GM21576 (cell line): Measurements from ENCODE around the gene STK32C.

ENCODE experiments used
- ATAC-seq: cut with Tn5 transposase; IDR thresholded peaks from one replicate; pipeline ENCODE4 v1.9.1; 2021; ENCODE audit warnings: mild to moderate bottlenecking, moderate library complexity; ENCODE audit not compliant: unreplicated experiment

STK32C gene

DNA sequence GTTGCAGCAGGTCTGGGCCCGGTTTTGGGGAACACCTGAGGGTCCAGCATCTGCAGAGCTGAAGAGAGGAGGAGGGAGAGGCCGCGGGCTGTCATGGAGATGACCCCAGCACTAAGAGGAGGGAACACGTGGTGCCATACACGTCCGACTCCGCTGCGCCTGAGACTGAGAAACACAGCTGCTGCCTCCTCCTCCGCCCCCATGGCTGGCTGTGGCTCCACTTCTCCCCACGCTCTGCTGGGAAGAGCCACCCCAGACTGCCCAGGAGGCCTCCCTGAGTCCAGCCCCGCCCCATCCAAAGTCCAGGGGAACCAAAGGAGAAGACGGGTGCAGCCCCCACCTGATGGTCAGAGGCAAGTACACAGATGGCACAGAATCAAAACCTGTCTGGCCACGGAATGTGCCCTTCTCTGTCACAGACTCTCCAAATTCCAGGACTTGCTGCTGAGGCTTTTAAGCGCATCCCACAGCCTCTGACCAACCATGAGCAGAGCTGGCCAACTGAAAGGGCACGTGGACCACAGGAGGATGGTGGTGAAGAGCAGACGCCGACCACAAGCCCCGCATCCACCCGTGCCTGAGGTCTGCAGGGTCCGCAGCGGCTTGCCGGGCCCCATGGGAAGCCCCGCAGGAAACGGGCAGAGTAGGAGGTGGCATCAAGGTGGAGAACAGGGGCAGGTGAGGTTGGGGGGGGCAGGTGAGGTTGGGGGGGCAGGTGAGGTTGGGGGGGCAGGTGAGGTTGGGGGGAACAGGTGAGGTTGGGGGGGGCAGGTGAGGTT, 24.0 kb downstream of the STK32C start:
- no peak for ATAC-seq

DNA sequence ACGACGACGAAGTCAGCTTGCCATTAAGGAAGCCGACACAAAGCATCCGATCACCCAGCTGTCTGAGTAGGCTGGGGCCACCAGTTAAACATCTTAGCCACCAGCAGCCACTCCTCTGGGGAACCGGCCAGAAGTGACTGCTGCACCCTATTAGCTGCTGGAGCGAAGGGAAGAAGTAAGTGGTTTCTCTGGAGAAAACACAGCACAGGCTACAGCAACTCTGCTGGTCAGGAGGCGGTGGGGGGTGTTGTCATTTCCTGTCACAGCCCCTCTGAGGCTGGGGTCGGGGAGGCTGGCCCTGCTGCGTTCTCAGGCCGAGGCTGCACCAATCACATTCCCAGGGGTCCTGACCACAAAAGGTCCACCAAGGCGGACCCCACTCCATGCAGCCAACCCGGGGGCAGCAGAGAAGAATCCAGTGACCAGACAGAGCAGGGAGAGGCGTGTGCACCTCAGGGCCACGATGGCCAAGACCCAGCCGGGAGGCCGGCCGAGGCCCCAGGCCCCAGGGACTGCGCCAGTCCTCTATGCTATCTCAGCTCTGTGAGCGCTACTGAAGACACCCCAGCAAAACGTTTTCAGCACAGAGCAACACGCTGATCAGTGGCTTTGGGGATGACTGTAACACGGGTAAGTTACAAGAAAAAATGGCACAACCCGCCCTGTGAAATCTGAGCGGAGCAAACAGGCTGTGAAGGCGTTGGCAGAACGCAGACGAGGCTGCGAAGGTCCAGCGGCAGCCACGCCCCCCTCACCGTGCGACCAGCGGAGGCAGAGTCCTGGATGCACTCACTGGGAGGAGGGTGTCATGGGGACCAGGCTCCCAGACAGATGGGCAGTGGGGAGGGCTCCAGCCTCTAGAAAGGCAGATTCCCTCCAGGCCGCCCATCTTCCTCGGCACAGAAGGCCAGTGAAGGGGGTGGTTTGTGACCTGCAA, 24.8 kb downstream of the STK32C start:
- ATAC-seq = no peak

DNA sequence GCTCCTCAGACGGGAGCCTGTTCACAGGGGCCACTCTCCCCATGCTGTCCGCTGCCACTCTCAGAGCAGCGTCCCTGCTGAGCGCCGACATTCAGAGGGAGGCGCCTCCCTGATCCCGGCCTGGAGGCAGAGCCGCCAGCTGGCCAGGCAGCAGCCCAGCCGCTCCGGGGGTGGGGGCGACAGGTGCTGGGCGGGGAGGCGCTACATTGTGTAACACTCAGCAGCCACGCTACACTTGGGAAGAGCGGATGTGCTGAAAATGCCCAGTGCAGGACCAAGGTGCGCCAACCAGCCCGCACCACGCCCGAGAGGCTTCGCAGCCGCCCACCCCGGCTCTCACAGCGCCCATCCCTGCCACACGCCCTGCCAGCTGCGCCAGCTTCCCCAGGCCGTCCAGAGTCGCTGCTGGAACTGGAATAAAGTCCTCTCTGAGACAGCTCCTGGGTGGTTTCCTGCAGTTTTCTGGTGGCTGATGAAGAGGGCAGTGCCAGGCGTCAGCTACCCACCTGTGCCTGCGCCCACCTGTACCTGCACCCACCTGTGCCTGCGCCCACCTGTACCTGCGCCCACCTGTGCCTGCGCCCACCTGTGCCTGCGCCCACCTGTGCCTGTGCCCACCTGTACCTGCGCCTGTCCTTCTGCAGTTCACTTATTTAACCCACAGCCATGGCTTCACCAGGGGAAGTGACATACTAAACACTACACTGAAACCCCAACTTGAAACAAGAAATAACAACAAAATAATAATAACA, 25.7 kb downstream of the STK32C start:
- no peak for ATAC-seq

GRCh38 chr10:132280646-132281074, 27.1 kb downstream of the STK32C start:
- ATAC-seq = no peak

DNA sequence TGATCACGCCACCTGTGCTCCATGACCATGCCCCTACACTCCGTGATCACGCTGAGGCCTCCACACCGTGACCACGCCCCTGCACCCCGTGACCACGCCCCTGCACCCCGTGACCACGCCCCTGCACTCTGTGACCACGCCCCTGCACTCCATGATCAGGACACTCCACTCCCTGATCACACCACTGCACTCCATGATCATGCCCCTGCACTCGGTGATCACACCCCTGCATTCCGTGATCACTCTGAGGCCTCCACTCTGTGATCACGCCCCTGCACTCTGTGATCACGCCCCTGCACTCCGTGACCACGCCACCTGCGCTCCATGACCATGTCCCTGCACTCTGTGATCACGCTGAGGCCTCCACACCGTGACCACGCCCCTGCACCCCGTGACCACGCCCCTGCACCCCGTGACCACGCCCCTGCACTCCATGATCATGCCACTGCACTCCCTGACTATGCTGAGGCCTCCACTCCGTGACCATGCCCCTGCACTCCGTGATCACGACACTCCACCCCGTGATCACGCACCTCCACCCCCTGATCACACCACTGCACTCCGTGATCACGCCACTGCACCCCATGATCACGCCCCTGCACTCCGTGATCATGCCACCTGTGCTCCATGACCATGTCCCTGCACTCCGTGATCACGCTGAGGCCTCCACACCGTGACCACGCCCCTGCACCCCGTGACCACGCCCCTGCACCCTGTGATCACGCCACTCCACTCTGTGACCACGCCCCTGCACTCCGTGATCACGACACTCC, 27.7 kb downstream of the STK32C start:
- ATAC-seq = no peak

DNA sequence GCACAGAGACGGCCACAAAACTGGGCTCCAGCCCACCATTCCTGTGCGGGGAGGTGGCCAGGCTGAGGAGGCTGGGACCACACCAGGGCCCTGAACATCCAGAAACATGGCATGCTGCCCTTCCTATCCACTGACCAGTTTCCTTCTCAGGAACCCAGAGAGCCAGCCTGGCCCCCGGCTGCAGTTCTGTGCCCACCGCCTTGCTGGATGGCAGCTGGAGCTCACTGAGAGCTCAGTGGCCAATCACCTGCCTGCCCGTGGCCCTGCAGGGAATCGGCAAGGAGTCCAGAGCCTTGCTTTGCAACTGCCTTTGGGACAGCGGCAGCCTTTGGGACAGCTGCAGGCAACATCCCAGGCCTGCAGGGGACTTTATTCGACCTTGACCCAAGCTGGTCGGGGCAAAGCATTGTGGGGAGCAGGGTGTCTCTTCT, 30.4 kb downstream of the STK32C start:
- no peak for ATAC-seq

DNA sequence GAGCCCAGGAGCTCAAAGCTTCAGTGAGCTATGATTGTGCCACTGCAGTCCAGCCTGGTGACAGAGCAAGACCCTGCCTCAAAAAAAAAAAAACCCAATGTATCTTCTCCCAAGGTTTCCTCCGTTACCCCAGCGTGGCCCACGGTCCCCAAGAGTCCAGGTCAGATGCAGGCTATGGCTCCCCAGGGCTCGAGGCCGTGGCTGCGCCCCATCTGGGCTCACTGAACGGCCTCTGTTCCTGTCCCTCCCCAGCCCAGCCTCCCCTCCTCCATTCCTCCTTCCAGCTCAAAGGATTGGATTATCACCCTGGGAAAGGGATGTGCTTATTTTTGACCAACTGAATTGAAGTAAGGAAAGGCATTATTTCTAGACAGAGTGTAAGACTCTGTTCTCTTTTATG, 31.0 kb downstream of the STK32C start:
- no peak for ATAC-seq

- ATAC-seq = no peak
Observed at GRCh38 chr10:132276179-132276675, 31.5 kb downstream of the STK32C start.

- no peak for ATAC-seq
Observed at GRCh38 chr10:132275426-132276178, 32.1 kb downstream of the STK32C start.

DNA sequence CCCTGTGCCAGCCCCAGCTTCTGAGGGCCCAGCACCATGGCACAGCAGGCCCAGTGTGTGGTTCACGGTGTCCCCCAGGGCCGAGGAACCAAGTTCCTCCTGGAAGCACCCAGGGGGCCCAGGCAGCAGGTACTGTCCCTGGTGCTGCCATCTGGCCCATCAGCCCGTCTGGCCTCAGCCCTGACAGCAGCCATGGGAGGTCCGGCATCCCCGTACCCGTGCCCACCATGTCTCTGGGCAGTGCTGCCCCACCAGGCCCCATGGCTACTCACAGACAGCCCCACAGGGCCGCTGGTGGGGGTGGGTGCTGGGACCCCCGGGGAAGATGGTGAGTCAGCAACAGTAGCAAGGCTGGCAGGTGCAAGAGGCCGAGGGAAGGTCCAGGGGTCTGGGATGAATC, 32.8 kb downstream of the STK32C start:
- no peak for ATAC-seq

DNA sequence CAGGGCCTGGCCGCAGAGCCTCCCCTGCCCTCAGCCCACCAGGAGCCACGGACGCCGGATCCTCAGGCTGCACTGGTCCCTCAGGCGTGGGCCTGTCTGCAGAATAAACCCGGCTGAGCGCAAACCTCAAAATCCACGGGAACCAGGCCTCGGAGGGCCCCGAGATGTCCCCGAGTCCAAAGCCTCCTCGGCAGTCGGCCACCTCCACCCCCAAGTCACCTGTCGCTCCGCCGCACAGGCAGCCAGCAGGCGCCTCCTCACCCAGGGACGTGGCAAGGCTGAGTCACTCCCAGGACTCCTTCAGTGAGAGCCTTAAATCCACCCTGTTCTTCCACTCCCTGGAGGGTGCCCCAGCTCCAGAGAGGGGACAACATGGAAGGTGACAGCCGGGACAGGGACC, 33.2 kb downstream of the STK32C start:
- no peak for ATAC-seq

- no peak for ATAC-seq
Observed at GRCh38 chr10:132273966-132274365, 33.8 kb downstream of the STK32C start.

- ATAC-seq = no peak
Observed at GRCh38 chr10:132273304-132273944, 34.3 kb downstream of the STK32C start.

- ATAC-seq = no peak
Observed at GRCh38 chr10:132272231-132272971, 35.3 kb downstream of the STK32C start.

DNA sequence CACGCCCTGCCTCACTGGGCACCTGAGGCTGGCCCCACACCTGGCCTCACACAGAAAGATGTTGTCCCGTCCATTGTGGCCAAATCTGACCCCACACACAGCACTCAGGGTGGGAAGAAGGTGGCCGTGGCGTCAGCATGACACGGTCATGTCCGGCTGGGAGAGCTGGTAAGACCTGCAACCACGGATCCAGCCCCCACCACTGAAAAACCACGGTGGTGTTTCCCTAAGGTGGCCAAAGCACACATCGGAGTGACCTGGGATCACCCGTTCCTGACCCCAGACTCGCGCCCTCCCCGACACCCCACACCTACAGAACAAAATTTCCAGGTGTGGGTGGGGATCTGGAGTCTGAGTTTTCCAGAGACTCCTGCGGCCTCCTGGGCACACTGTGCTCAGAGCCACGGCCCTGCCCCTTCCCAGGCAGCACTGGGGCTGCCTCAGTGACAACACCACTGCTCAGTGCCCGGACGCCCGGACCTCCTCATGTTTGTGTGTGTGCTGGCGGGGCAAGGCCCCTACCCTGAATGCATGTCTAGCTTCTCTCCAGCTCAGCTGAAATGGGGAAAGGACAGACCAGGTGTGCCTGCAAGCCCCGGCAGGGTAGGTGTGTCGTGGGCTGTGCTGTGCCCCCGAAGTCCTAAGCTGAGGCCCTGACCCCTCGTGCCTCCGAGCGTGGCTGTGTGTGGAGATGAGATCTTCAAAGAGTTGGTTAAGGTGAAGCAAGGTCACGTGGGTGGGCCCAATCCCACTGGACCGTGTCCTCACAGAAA, 36.1 kb downstream of the STK32C start:
- no peak for ATAC-seq

- ATAC-seq = no peak
Observed at GRCh38 chr10:132270721-132271457, 36.9 kb downstream of the STK32C start.

GRCh38 chr10:132270256-132270655, 37.5 kb downstream of the STK32C start:
- ATAC-seq = no peak
